Stimulated activated CD4-positive, alpha-beta T cell treated with anti-CD3 and anti-CD28 coated beads, Interleukin-4, amount 100 ng/mL, for 4 hours (primary cell): ENCODE measurements around the gene ATP13A3.

Source experiments
- DNase-seq, 2 experiments: peaks; one replicate each; pipeline ENCODE4 v3.0.0-alpha.2; 2020

ATP13A3 gene

DNA sequence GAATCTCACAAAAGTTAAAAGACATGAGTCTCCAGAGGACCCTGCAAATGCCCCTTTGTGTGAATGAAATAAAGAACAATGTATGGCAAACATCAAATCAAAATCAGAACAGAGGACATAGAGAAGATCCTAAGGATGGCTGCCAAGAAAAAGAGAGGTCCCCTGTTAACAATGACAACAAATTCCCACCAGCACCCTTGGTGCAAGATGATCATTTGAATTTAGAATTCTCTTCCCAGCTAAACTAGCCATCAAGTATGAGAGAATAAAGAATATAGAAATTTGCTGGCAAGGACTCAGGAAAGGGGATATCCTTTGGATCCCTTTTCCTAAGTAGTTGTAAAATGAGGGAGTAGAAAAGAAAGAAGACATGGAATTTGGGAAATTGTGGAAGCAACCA, 96.0 kb downstream of the ATP13A3 start:
- DNase-seq = no peak

DNA sequence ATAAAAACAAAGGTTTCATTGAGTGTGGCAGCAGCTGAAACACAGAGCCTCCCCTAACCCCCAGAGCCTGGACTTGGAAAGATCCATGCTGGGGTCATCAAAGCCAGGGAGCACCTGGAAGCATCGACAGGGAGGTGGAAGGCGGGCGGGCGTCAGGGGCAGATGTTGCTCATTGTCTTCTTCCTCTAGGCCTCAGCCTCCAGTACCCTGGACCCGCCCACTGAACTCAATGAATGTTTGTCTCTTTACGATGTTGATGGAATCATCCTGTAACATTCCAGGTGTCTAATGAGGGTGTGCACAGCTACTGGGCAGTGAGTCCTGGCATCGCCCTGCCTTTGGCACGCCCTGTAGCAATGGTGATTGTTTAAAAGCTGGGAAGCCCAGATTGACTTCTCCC, 97.5 kb downstream of the ATP13A3 start:
- DNase-seq = no peak

DNA sequence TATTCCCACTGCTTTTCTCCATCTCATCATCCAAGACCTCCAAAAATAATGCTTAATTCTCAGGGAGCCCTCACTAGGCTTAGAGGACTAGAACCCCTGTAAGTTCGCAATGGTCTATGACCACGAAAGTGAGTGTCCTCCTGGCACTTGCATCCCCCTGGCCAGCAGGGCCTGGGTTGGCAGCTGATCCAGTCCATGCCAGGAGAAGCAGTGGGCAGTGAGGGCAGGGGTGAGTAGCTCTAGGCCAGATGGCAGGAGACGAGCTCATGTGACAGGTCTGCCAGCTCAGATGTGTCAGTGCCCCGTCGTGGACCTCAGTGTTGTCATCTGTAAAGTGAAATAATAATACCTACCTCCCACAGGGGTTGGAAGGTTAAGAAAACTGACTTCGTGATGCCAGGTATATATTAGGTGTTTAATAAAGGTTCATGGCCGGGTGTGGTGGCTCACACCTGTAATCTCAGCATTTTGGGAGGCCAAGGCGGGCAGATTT, 98.8 kb downstream of the ATP13A3 start:
- no peak for DNase-seq

DNA sequence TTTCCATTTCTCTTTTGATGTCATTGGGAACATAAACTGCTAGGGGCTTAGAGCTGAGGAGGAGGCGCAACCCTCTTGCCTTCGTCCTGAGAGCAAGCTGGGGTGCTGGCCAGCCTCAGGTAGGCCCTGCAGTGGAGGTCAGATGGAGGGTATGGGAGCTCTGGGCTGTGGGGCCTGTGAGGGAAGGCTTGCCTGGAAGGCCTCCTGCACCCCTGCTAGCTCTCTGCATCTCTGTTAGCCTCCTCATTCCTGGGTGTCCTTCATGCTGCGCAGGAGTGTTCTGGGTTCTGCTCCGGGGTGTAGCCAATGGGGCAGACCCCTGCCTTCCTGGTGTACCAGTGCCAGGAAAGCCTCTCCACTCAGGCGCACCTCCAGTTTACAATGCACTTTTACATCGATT, 99.5 kb downstream of the ATP13A3 start:
- DNase-seq = no peak

DNA sequence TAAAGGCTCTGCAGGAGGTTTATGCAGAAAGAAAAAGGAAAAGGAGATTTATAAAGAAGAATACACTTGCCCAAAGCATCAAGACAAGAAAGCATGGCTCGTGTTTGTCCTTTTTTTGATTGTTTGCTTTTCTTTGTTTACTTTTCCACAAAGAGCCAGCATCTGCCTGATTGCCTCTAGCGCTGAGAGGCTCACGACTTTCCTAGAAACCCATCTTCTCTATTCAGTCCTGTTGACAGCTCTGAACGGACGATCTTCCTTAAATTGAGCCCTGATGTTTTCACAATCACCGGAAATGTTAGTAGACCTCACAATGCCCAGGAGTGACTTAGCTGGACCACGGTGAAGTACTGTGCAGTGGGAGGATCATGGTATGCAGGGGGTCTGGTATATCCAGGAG, 100.2 kb downstream of the ATP13A3 start:
- no peak for DNase-seq

DNA sequence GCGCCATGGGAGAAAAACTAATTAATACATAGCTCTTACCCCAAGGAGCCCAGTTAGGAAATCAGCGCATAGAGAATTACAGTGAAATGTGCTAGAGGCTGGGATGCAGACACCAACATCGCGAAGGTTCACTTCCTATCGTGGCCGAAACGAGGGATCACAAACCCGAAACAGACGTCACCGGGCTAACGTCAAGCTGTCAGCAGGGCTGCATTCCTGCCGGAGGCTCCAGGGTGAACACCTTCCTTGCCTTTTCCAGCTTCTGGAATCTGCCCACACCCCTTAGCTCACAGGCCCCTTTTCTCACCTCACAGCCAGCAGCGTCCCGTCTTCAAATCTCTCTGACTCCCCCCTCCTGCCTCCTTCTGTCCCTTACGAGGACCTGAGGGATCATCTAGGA, 100.7 kb downstream of the ATP13A3 start:
- DNase-seq = no peak

DNA sequence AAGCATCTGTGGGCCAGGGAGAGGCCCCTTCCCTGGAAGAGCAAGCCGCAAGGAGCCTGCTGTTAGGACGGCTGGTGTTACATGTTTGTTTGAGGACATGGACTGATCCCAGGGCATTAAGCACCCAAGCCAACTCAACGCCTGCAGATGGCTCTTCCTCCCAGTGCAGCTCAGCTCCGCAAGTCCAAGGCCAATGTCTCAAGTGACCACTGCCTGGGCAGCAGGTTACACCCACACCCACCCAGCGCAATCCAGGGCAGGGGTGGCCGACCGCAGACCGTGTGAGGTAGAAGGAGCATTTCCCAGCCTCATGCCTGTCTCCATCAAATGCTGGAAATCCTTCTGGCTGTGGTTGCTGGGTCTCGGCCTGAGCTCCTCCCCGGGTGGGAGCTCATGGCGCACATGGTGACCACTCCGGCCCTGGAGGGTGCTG, 102.2 kb downstream of the ATP13A3 start:
- no peak for DNase-seq

DNA sequence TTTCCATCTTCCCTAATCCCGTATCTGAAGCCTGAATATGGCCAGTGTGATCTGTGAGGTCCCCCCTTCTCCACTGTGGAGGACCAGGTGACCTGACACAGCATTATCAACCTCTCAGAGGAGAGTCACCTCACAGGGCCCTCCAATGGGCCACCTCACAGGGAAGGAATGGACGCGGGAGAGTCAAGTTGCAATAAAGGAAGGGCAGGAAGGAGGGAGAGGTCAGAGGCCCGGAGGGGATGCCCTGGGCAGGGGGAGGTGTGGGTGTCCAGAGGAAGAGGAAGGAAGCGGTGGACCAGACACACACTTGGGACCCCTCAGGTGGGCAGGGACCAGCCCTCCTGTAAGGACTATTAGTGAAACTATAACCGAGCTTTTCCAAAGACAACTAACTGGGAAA, 102.6 kb downstream of the ATP13A3 start:
- DNase-seq = no peak

DNA sequence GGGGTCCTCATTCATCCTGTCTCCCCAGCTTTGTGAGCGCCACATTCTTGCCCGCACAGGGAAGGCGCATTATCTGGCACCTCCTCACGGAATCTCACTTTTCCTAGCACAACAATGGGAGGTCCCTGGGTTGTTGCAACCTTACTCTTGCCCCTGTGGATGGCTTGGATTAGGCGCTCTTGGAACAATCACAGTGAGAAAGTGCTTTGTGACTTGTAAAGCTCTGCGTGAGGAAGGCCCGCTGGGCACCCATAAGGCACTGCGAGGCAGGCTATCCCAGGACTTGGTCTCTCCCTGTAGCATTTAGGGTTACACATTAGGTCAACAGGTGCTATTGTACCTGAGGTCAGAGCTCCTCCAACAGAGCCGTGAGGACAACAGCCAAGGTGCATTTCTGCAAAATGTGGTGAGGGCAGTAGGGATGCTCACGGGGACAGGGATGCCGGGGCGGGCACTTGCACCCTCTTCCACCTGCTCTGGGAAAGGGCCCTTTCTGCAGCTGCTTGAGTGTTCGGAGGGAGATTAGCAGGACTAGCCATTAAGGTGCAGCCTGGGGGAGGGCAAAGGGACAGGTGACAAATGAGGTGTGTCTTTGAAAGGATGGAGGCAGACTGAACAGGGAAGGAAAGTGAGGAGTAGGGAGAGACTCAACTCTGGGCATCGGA, 103.4 kb downstream of the ATP13A3 start:
- no peak for DNase-seq

DNA sequence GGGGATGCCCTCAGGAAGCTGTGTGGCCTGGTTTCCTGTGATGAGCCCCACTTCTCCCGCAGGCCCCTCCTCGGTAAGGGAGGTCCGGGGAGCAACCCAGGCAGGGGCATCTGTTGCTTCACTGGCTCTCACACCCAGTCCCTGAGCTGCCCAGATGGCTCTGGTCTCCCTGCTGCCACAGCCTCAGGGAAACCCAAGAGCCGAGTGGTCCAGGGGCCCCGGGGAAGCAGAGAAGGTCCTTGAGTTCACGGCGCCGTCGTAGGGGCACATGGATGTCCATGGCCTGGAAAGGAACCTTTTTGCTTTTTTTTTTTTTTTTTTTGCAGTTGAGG, 103.9 kb downstream of the ATP13A3 start:
- DNase-seq = no peak

DNA sequence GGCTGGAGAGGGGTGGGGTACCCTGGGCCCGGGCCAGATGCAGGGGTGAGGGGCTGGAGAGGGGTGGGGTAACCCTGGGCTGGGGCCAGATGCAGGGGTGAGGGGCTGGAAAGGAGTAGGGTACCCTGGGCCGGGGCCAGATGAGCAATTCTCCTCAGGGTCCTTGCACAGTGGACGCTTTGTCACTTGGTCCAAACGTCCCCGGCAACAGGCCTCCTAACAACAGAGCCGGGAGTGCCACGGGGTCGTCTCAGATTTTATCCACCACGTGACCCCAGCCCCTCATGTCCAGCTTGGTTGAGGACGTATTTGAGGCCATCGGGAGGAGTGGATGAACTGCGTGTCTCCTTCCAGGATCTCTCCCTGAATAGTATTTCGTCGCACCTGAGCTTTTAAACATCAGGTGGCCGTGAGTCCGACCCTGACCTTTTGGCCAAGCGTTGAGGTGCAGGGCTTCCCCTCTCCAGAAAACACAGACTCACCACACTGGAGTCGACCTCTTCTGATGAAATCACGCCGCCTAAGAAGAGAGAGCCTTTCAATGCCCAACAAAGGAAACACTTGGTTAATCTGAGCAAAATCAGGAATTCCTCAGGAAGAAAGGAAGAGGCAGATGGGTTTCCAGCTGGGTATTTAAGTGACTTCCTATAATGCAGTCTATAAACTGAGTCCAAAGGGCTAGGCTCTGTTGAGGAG, 104.5 kb downstream of the ATP13A3 start:
- no peak for DNase-seq

DNA sequence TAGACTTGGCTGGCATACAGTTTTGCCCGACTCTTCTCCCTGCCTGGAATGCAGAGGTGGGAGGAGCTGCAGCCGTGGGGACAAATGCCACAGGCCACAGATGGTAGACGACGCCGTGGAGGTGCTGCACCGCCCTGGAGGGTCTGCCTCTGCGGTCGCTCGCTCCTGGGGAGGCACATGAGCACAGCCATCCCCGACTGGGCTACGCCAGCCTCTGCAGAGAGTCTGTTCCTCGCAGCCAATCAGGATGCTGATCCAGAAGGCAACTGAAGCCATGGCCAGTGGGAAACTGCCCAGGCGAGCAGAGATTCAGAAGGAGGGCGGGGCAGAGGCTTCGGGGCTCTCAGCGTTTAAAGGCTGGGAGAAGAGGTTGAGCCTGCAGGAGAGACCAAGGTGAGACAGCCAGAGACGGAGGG, 105.3 kb downstream of the ATP13A3 start:
- DNase-seq = no peak

DNA sequence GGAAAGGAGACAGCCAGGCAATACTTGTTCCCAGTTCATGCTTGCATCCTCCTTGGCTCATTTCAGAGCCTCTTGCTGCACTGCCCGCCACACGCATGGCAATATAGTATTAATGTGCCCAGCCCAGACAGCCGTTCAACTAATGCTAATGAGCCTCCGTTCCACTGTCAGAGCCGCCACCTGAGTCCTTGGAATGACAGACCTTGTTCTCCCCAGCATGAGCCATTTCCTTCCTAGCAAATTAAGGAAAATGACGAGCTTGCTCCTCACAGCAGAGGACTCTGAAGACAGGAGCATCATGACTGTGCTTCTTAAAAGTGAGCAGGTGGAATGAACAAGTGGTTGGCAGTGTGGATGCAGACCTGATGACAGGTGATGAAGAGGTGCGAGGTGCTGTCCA, 106.5 kb downstream of the ATP13A3 start:
- DNase-seq = no peak

DNA sequence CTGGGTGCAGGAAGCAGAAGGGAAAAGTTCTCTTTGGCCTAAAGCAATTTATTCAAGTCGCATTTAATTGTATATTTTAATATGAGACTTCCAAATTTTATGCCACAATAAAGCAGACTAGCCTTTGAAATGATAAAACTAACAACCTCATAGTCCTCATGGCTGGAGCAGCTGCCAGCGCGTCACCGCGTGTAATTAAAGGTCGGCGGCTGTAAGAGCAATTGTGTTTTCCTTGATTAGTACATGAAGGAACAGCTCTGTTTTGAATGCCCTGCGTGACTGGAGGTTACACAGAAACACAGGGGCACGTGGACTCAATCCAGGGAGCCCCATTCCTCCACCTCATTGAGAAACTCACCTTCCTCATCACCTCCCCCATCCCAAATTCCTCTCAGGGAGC, 107.2 kb downstream of the ATP13A3 start:
- DNase-seq = no peak

DNA sequence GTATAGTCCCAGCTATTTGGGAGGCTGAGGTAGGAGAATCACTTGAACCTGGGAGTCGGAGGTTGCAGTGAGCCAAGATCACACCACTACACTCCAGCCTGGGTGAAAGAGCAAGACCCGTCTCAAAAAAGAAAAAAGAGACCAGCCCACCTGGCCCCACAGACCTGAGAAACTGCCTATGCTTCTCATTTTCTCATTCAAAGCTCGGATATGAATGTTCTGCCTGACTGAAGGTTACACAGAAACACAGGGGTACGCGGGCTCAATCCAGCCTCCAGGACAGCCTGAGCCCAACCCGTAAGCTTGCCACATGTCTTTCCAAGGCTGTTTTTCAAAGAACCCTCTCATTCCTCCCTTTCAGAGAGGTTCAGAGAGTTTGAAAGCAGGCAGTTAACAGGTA, 107.6 kb downstream of the ATP13A3 start:
- no peak for DNase-seq

DNA sequence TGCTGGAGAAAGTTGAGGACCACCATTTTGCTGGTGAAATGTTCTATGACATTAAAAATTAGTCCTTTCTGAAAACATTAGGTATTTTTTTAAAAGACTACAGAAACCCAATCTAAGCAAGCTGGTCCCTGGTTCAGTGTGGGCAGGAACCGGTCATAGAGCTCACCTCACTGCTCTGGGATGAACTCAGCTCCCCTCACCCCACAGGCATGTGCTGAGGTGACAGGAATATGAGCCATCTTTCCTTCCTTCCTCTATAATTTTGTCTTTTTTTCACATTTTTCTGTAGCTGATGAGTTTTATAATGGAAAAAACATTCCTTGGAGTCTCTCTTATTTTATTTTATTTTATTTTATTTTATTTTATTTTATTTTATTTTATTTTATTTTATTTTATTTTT, 109.1 kb downstream of the ATP13A3 start:
- DNase-seq = no peak

DNA sequence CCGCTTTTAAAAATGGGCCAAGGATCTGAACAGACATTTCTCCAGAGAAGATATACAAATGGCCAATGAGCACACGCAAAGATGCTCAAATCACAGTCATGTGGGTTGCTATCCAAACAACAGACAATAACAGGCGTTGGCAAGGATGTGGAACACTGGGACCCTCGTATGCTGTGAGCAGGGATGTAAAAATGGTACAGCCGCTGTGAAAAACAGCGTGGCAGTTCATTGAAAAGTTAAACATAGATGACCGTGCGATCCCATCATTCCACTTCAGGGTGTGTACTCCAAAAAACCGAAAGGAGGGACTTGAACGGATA, 110.6 kb downstream of the ATP13A3 start:
- DNase-seq = no peak

DNA sequence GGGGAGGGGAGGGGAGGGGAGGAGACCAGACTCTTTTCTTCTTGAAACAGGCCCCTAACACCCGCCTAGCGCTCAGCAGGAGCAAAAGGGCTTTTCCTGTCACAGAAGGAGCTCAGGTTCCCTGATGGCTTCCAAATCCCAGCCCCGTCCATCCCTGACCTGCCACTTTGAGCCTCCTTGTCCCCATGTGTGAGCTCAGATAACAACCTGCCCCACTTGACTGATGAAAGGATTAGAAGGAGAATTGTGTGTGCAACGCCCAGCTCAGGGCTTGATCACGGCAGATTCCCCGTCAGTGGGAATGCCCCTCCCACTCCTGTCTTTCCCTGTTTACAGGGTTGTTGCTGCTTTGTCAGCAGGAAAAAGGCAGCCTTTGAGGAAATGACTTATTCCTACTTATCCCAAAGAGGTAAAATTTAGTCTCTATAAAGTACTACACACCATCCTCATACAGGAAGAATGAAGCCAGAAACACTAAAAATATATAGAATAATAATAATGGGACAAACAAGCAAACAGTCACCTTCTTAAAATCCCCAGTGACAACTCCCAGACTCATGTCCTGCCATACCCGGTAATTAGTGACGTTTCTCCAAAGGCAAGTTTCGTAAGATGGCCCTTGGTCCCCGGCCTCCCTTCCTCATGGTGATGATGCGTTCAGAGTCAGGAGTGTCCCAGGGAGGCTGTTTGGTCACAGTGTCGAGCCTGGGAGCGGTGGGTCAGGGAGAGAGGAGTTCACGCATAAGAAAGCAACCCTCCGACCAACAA, 111.1 kb downstream of the ATP13A3 start:
- no peak for DNase-seq

DNA sequence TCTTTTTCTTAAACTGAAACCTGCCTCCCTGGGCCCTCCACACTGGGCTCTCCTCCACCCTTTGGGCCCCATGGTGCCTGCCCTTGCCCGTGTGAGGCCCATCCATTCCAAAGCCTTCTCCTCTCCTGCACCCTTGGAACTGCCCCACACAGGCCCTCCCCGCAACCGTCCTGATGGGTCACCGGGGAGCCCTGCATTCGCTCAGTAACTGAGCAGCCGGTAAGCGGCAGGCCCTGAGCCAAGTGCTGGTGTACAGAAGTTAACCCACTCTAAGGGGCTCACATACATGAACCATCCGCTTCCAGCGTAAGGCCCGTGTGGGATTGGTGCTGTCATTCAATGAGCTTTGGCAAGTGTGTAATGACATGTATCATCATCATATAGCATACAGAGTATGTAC, 111.9 kb downstream of the ATP13A3 start:
- DNase-seq = no peak

DNA sequence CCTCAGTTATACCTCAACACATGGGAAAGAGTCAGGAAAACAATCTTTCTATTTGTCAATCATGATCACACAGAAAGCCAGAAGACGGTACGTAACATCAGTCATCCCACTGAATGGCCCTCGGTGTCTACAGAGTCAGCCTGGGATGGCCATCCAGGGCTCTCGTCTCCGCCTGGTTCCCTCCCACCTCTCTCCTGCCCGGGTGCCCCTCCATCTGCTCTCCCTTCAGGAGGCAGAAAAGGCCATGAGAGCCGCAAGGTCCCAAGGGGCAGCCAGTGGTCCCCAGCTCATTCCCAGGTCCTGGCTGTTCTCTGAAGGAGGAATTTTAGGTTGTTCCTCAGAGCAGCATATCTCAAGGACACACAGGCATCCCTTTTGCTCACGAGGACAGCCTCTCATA, 112.9 kb downstream of the ATP13A3 start:
- DNase-seq = no peak

DNA sequence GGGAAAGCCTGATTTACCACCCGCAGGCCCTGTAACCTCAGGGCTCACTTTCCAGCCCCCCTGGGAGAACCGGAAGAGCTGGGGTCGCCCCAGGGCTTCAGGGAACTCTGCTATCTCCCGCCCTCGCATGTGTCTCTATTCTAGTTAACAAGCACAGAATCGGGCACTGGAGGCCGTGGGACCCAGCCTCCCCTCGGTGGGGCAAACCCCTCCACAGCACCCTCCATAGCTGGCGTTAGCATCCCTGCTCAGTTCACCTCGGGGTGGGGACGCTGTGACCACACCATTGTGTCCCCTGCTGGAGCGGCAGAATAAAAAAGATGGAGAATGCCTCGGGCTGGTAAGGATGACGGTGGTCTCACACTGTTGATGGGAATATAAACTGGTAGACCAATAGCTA, 113.8 kb downstream of the ATP13A3 start:
- no peak for DNase-seq

DNA sequence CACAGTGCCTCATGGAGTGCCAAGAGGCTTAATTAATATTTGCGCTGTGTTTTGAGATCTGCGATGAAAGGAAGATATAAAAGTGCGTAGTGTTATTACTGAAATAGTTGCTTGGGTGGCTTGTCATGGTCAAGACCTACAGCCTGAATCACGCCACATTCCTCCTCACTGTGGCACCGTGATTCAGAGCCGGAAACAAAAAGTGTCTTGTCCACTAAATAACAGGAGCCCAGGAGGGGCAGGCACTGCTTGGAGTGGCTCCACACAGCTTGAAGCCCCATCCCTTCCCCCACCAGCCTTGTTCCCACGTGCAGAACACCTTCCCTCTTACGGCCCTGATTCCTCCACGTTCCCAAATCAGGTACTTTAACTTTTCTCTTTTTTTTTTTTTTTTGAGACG, 116.0 kb downstream of the ATP13A3 start:
- DNase-seq = no peak

DNA sequence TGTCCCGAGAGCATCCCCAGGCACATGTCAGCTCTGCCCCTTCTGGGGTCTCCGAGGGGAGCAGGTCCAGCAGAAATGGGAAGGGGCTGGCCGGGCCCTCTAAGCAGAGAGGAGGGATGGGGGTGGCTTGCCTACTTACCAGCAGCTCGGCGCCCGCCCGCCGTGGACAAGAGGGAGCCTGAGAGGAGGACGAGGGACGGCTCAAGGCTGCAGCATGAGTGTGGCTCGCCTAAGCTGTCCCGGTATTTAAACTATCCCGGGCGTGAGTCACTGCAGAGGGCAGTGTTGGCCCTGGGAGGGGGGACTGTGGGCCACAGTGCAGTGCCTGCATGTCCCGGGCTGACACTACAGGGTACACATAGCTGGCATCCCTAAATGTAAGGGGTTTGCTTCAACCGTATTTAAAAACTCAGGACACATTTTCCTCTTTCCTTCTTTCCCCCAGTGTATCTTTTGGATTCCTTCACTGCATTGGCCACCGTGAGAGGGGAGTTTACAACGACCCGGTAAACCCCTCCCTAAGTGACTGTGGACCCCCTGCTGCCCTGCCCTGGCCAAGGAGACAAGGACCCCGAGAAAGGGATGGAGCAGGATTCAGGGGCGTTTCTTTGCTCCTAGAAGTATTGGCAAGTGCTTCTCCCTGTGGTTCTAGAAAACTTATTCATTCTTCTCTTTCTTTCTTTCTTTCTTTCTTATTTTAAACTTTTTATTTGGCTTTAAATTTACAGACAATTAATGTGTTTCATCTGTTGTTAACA, 117.1 kb downstream of the ATP13A3 start, which contains the start of gene LRRC15:
Gene LRRC15, minus strand, starts transcription at position 222 of the 758 bp plus-strand sequence. CDS start 8,700 bp downstream, outside the sequence.
- no peak for DNase-seq
